ENCODE measurements around the gene CMTR1.

- no peak for TF ChIP-seq CTCF (IDR thresholded peaks at IDR 0.05)
- no peak for TF ChIP-seq POLR2A (IDR thresholded peaks at IDR 0.05)
Observed at GRCh38 chr6:37409501-37409900, 23.5 kb upstream of the CMTR1 start.

Data from prostate gland (tissue), 2 donors.